Tibial nerve (tissue), 4 donors: ENCODE results near the gene AMZ2. TPM values are rescaled to one million over a fixed set of nuclear protein-coding genes. Genes with fewer than 3 reads are reported as not detected.
A peak's percentile ranks its signal among the peaks of the same experiment; 100 is the strongest.
"Not testable (repeated sequence)": the region's sequence is repeated elsewhere in the genome, so short reads cannot be mapped to it uniquely, and the experiment has no call there.

Experiments
- DNase-seq, 2 donors: peaks; one replicate each; pipeline ENCODE4 v3.0.0-alpha.2; 2019; ENCODE audit warnings: low spot score in 2 of 2
- H3K27ac ChIP-seq, 4 donors: fragments of 200-600 bp; sonication (generic) in 3 of 4; one replicate each; pipeline ENCODE4 v1.5.1; 2017 to 2019; ENCODE audit warnings: mild to moderate bottlenecking in 1 of 4
- H3K27me3 ChIP-seq, 2 donors: fragments of 200-600 bp; sonication (generic) in 1 of 2; one replicate each; pipeline versions ENCODE4 v1.5.1 to v1.6.0; 2017 to 2019
- H3K36me3 ChIP-seq, 3 donors: fragments of 200-600 bp; sonication (generic); one replicate each; pipeline ENCODE4 v1.5.1; 2018 to 2019
- H3K4me1 ChIP-seq, 4 donors: fragments of 200-600 bp; sonication (generic) in 3 of 4; one replicate each; pipeline ENCODE4 v1.5.1; 2017 to 2019
- H3K4me3 ChIP-seq, 4 donors: fragments of 200-600 bp; sonication (generic) in 3 of 4; one replicate each; pipeline ENCODE4 v1.5.1; 2017 to 2019; ENCODE audit warnings: mild to moderate bottlenecking in 1 of 4, moderate library complexity in 1 of 4
- H3K9me3 ChIP-seq, 4 donors: fragments of 200-600 bp; sonication (generic) in 3 of 4; one replicate each; pipeline ENCODE4 v1.5.1; 2017 to 2019
- CTCF ChIP-seq, 5 experiments: fragments of 200-600 bp in 3 of 5; fragments of 450-650 bp in 2 of 5; sonication (generic) in 3 of 5; IDR thresholded peaks; one replicate each; pipeline ENCODE4 v1.5.1; 2016 to 2019; ENCODE audit warnings: antibody characterized with exemption in 5 of 5, mild to moderate bottlenecking in 3 of 5, moderate library complexity in 2 of 5
- EP300 ChIP-seq, 2 donors: sonication (generic); formaldehyde crosslinking; IDR thresholded peaks; one replicate each; pipeline ENCODE4 v1.6.1; 2017; ENCODE audit warnings: antibody characterized with exemption in 2 of 2, mild to moderate bottlenecking in 1 of 2
- POLR2A ChIP-seq, 2 donors: fragments of 450-650 bp; IDR thresholded peaks; one replicate each; pipeline ENCODE4 v1.6.1; 2017; ENCODE audit warnings: antibody characterized with exemption in 2 of 2, mild to moderate bottlenecking in 2 of 2, moderate library complexity in 2 of 2
- WGBS, 2 donors: methylation state at CpG; one replicate each; pipeline ENCODE4 v1.1.5; 2018; 5-methylcytosine and 5-hydroxymethylcytosine counted together
- total RNA-seq, 4 donors: library from RNA; depleted of rRNA; stranded (reverse); fragments of >200 nt; gene quantifications; one replicate each; pipeline ENCODE4 v1.1.0, GENCODE V29; 2016

Gene AMZ2
- total RNA-seq, 4 donors from 2014 or later: 27.6 to 38.2 (median 31.7) TPM

DNA sequence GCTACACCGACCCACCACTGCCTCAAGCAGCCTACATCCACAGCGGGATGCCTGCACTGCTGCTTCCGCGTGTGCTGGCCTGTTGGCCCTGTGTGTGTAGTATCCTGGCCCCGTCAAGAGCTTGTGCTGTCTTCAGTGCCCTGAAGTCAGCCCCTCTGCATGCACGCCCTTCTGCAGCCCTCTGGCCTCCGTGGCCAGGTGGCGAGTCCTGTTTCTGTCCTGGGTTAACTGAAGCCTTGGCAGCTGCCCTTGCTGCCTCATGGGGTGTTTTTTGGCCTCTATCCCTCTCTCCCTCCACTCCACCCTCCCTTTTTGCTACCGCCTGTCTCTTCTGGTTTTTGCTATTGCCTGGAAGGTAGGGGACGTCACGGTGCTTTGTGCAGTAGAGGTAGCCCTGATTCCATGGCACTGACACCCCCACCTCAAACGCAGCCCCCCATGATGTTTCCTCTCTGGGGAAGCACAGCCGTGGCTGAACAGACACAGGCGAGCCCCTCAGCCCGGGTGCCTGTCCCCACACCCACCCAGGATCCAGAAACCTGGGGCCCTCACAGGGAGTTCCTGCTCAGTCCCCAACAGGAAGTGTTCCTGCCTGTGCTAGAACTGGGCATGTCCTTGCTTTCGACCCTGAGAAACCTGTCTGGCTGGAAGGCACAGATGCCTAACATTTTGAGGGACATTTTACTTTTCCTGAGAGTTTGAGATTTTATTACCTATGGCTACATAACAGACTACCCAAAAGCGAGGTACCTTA lies 18.8 kb upstream of the AMZ2 start:
- 82 to 84% methylated on average over 17 of the region's 17 CpGs for WGBS, 2 donors
- no peaks in the 10 kb centered on the region for H3K9me3 ChIP-seq

DNA sequence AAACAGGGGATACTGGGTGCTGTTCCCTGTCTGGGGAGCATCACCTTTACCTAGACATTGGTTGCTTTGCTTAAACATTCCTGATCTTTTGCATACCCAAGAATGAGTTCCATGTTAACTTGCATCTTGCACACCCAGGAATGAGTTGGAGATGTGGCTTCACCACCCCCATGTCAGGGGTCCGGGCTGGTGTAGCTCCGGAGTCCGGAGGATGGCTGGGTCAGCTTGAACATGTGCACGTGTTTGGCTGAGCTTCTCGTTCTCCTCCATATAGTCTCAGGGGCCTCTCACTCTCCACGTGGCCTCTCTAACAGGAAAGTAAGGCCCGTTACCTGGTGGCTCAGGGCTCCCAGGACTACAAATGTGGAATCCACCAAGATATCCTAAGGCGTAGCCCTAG lies 18.2 kb upstream of the AMZ2 start:
- no peak overlapping the region for H3K4me3 ChIP-seq
- peaks cover 0 to 25% (median 0%) of the 10 kb centered on the region in 3 donors for H3K36me3 ChIP-seq
- TF ChIP-seq EP300 (IDR thresholded peaks at IDR 0.05): no peak
- TF ChIP-seq CTCF (IDR thresholded peaks at IDR 0.05): no peak
- no peak for TF ChIP-seq POLR2A (IDR thresholded peaks at IDR 0.05)
- no peaks in the 10 kb centered on the region for H3K4me1 ChIP-seq
- no peaks in the 10 kb centered on the region for H3K9me3 ChIP-seq
- no peak overlapping the region for H3K27ac ChIP-seq
- no peak for DNase-seq
- 80 to 88% methylated on average over 8 of the region's 8 CpGs for WGBS, 2 donors
- no peaks in the 10 kb centered on the region for H3K27me3 ChIP-seq

More for the DNA sequence above, 18.8 kb upstream of the AMZ2 start:
- no peak overlapping the region for H3K27ac ChIP-seq
- no peaks in the 10 kb centered on the region for H3K27me3 ChIP-seq
- no peak overlapping the region for H3K4me3 ChIP-seq
- H3K4me1 ChIP-seq: no peaks in the 10 kb centered on the region
- TF ChIP-seq EP300 (IDR thresholded peaks at IDR 0.05) (no peak), POLR2A (IDR thresholded peaks at IDR 0.05) (no peak), CTCF (IDR thresholded peaks at IDR 0.05) (no peak)
- no peak for DNase-seq
- H3K36me3 ChIP-seq: peaks cover 0 to 25% (median 0%) of the 10 kb centered on the region in 3 donors

- H3K4me3 ChIP-seq, H3K27me3 ChIP-seq: not testable (repeated sequence)
- WGBS, 2 donors: 94 to 98% methylated on average over 4 of the region's 4 CpGs
Observed at GRCh38 chr17:68231131-68231530, 16.7 kb upstream of the AMZ2 start.

DNA sequence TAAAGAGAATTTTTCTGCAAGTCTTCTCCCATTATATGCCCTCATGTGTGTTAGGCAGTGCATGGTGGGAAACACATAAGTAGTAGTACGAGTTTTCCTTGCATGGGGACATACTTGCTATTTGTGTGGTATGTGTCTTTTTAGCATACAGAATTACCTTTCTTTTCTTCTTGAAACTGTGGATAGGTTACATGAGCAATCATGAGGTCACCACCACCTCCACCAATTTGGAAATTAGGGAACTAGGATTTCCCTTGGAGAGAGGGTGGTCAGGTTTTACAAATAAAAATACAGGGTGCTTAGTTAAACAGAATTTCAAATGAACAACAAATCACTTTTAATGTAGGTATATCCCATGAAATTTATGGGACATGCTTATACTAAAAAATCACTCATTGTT lies 16.3 kb upstream of the AMZ2 start:
- Histone ChIP-seq H3K36me3 (peaks cover 0 to 17% (median 0%) of the 10 kb centered on the region in 3 donors), H3K27me3 (no peaks in the 10 kb centered on the region), H3K27ac (no peak overlapping the region), H3K9me3 (no peaks in the 10 kb centered on the region), H3K4me1 (peaks cover 0 to 9% (median 3%) of the 10 kb centered on the region in 4 donors), H3K4me3 (no peak overlapping the region)
- no peak for DNase-seq
- no peak for TF ChIP-seq POLR2A (IDR thresholded peaks at IDR 0.05)
- TF ChIP-seq EP300 (IDR thresholded peaks at IDR 0.05): no peak
- no peak for TF ChIP-seq CTCF (IDR thresholded peaks at IDR 0.05)
- WGBS, 2 donors: 93 to 97% methylated on average over 1 of the region's 1 CpG

More at GRCh38 chr17:68231131-68231530, 16.7 kb upstream of the AMZ2 start:
- not testable (repeated sequence) for DNase-seq, H3K4me1 ChIP-seq, H3K9me3 ChIP-seq, H3K27ac ChIP-seq
- H3K36me3 ChIP-seq: peaks cover 0 to 20% (median 0%) of the 10 kb centered on the region in 3 donors

DNA sequence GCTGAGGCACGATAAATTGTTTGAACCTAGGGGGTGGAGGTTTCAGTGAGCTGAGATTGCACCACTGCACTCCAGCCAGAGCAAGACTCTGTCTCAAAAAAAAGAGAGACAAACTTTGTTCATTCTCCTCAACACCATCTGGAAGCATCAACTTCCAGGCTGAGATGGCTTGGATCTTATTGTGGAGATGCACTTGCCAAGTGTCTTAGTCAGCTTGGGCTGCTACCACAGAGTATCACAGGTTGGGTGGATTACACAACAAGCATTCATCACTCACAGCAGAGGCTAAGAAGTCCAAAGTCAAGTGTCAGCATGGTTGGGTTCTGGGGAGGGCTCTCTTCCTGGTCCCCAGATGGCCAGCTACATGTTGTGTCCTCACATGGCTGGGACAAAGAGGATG lies 15.1 kb upstream of the AMZ2 start:
- peak in 1 of 2 donors; percentile 44 for DNase-seq
- not testable (repeated sequence) for H3K27ac ChIP-seq, H3K4me3 ChIP-seq, H3K27me3 ChIP-seq, H3K9me3 ChIP-seq
- Histone ChIP-seq H3K4me1 (peaks cover 0 to 12% (median 3%) of the 10 kb centered on the region in 4 donors), H3K36me3 (peaks cover 0 to 10% (median 0%) of the 10 kb centered on the region in 3 donors)
- peak in 1 of 2 donors; percentile 45 for TF ChIP-seq EP300 (IDR thresholded peaks at IDR 0.05)
- WGBS, 2 donors: 77 to 83% methylated on average over 1 of the region's 1 CpG

DNA sequence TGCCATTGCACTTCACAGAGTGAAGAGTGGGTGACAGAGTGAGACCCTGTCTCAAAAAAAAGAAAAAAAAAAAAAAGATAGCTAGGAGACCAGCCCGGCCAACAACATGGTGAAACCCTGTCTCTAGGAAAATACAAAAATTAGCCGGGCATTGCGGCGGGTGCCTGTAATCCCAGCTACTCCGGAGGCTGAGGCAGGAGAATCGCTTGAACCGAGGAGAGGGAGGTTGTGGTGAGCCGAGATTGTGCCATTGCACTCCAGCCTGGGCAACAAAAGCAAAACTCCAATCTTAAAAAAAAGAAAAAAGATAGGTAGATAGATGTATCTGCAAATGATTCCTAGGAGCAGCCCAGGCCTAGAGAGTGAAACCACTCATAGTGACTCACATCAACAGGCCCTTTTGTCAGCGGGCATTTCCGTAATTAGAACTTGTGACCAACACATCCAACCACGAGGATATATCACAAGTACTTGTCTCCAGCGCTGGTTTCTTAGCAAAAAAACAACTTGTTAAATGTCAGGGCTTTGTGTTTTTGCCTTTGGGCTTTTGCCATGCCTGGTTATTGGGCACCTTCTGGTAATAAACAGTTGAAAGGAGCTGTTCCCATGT lies 13.0 kb upstream of the AMZ2 start:
- not testable (repeated sequence) for H3K27me3 ChIP-seq, DNase-seq, H3K36me3 ChIP-seq, H3K4me3 ChIP-seq, H3K9me3 ChIP-seq
- TF ChIP-seq EP300 (IDR thresholded peaks at IDR 0.05): peak in 1 of 2 donors; percentile 62
- WGBS, 2 donors: 78 to 80% methylated on average over 12 of the region's 12 CpGs
- Histone ChIP-seq H3K27ac (peak overlapping the region in 3 of 4 donors; percentile 77 to 91 (median 82)), H3K4me1 (peaks cover 0 to 12% (median 3%) of the 10 kb centered on the region in 4 donors)

DNA sequence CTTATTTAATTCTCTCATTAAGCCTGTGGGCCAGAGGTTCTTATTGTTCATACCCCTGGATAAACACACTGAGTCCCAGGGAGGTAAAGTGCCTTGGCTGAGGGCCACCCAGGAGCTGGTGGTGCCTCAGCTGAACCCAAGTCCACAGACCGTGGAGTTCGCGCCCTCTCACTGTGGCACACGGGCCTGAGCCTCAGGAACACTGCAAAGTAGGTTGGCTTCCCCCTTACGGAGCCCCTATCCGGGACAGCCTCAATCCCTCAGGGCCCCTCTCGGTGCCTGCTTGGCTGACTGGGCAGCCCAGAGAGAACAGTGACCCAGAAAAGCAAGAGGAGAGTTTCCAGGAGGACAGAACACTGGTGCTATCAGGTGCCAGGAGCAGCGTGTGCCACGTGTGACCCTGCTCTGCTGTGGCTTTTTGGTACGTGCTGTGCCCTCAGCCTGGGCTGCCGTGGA lies 12.5 kb upstream of the AMZ2 start:
- H3K9me3 ChIP-seq, H3K36me3 ChIP-seq, H3K27me3 ChIP-seq, H3K4me3 ChIP-seq, DNase-seq: not testable (repeated sequence)
- H3K27ac ChIP-seq: peak overlapping the region in 3 of 4 donors; percentile 77 to 91 (median 82)
- 77 to 79% methylated on average over 10 to 11 of the region's 11 CpGs for WGBS, 2 donors
- peaks cover 0 to 12% (median 3%) of the 10 kb centered on the region in 4 donors for H3K4me1 ChIP-seq
